GM12891 (cell line): ENCODE results near the gene CUL4A.
"Not testable (repeated sequence)": the region's sequence is repeated elsewhere in the genome, so short reads cannot be mapped to it uniquely, and the experiment has no call there.

Experiments used
- DNase-seq: peaks from one replicate; pipeline ENCODE4 v3.0.0; 2011; ENCODE audit warnings: low spot score; ENCODE audit not compliant: insufficient read length
- FAIRE-seq: peaks from 2 replicates; lab custom pipeline; 2011; peaks lifted over from hg19 to GRCh38; lab: Jason Lieb, UNC
- PAX5 ChIP-seq: IDR thresholded peaks from 2 replicates; pipeline ENCODE4 v1.6.1; 2011; ENCODE audit warnings: low read length, moderate library complexity, mild to moderate bottlenecking; ENCODE audit not compliant: insufficient read depth, severe bottlenecking
- POLR2A ChIP-seq: IDR thresholded peaks from 2 replicates; pipeline ENCODE4 v1.6.1; 2011; ENCODE audit warnings: low read depth, low read length, control low read depth
- POLR2AphosphoS5 ChIP-seq: IDR thresholded peaks from 2 replicates; pipeline ENCODE4 v1.6.1; 2011; ENCODE audit warnings: low read depth, low read length, control low read depth
- POU2F2 ChIP-seq: IDR thresholded peaks from 2 replicates; pipeline ENCODE4 v1.6.1; 2011; ENCODE audit warnings: low read depth, mild to moderate bottlenecking, control low read depth, low read length, moderate library complexity
- SPI1 ChIP-seq: IDR thresholded peaks from 2 replicates; pipeline ENCODE4 v1.6.1; 2011; ENCODE audit warnings: low read depth, low read length, control low read depth
- TAF1 ChIP-seq: IDR thresholded peaks from 2 replicates; pipeline ENCODE4 v1.6.1; 2011; ENCODE audit warnings: low read depth, low read length, control low read depth

The CUL4A gene

GRCh38 chr13:113304121-113304520 is 94.7 kb downstream of the CUL4A start:
- no peak for FAIRE-seq

DNA sequence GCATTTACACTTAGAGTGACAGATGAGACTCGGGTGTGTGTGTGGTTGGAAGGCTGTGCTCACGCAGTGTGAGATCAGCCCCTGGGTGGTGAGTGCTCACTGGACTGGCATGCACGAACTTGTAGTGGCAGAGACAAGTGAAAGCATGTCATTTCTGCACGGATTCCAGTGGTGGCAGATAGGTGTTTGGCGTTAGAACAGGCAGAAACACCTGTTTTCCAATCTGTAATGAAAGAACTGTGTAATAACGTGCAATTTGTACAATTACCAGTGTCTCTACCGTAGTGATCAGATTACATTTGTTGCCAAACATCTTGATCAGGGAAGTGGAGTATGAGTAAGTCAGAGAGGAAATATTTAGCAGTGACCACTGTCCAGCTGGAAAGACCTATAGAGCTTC is 95.8 kb downstream of the CUL4A start:
- no peak for DNase-seq
- FAIRE-seq: no peak
- TF ChIP-seq SPI1 (no peak), TAF1 (no peak), PAX5 (no peak), POLR2AphosphoS5 (no peak), POU2F2 (no peak), POLR2A (no peak)

More at GRCh38 chr13:113304121-113304520, 94.7 kb downstream of the CUL4A start:
- DNase-seq: no peak
- TF ChIP-seq POLR2A (no peak), TAF1 (no peak), SPI1 (no peak), POLR2AphosphoS5 (no peak), POU2F2 (no peak)

DNA sequence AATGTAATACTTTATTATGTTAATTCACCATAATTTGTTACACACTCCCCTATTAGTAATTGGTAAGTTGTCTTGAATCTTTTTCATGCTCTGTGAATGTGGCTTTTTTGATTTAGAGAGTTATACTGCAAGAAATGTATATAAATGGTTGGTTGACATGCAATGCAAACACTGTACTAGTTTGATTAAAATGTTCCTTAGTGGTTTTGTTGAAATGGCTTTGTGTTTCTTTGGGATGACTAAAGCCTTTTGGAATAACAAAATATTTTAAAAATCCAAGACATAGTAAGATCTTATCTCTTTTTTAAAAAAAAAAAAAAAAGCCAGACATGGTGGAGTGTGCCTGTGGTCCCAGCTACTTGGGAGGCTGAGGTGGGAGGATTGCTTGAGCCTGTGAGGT is 98.1 kb downstream of the CUL4A start:
- DNase-seq: no peak
- TF ChIP-seq PAX5 (no peak), SPI1 (no peak), POLR2A (no peak), POLR2AphosphoS5 (no peak), TAF1 (no peak), POU2F2 (no peak)

GRCh38 chr13:113309473-113309872 is 100.1 kb downstream of the CUL4A start:
- no peak for FAIRE-seq
- TF ChIP-seq TAF1 (no peak), POLR2A (no peak), POU2F2 (no peak), POLR2AphosphoS5 (no peak), SPI1 (no peak), PAX5 (no peak)
- no peak for DNase-seq

More for the DNA sequence above, 98.1 kb downstream of the CUL4A start:
- FAIRE-seq: no peak

DNA sequence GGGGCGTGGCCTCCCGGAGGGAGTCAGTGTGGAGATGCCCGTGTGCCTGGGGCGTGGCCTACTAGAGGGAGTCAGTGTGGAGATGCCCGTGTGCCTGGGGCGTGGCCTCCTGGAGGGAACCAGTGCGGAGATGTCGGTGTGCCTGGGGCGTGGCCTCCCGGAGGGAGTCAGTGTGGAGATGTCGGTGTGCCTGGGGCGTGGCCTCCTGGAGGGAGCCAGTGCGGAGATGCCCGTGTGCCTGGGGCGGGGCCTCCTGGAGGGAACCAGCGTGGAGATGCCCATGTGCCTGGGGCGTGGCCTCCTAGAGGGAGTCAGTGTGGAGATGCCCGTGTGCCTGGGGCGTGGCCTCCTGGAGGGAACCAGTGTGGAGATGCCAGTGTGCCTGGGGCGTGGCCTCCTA is 104.7 kb downstream of the CUL4A start:
- FAIRE-seq: not testable (repeated sequence)

DNA sequence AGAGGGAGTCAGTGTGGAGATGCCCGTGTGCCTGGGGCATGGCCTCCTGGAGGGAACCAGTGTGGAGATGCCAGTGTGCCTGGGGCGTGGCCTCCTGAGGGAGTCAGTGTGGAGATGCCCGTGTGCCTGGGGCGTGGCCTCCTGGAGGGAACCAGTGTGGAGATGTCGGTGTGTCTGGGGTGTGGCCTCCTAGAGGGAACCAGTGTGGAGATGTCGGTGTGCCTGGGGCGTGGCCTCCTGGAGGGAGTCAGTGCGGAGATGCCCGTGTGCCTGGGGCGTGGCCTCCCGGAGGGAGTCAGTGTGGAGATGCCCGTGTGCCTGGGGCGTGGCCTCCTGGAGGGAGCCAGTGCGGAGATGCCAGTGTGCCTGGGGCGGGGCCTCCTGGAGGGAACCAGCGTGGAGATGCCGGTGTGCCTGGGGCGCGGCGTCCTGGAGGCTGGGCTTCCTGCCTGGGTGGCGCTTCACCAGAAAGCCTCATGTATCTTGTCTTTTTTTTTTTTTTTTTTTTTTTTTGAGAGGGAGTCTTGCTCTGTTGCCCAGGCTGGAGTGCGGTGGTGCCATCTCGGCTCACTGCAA is 105.6 kb downstream of the CUL4A start:
- not testable (repeated sequence) for DNase-seq, FAIRE-seq

More for the DNA sequence above, 104.7 kb downstream of the CUL4A start:
- not testable (repeated sequence) for DNase-seq

- TF ChIP-seq POLR2A (no peak), PAX5 (no peak), TAF1 (no peak), SPI1 (no peak)
- FAIRE-seq: no peak
- DNase-seq: no peak
Observed at GRCh38 chr13:113315992-113316391, 106.6 kb downstream of the CUL4A start.
